Subcutaneous adipose tissue (tissue), 4 donors: ENCODE results near the gene FGGY. TPM values are rescaled to one million over a fixed set of nuclear protein-coding genes. Genes with fewer than 3 reads are reported as not detected.

Experiments used
- CTCF ChIP-seq: fragments of 450-650 bp; IDR thresholded peaks from one replicate; pipeline ENCODE4 v1.5.1; 2016; ENCODE audit warnings: low read depth, mild to moderate bottlenecking, control low read depth, antibody characterized with exemption, moderate library complexity
- total RNA-seq, 4 donors: library from RNA; depleted of rRNA; stranded (reverse); fragments of >200 nt; gene quantifications; one replicate each; pipeline ENCODE4 v1.1.0, GENCODE V29; 2016

The FGGY gene
- total RNA-seq, 4 donors from 2014 or later, result 7.8 to 19.2 (median 12.5) TPM

GRCh38 chr1:59595774-59596173 is 298.9 kb downstream of the FGGY start:
- TF ChIP-seq CTCF, result no peak

- no peak for TF ChIP-seq CTCF
Observed at GRCh38 chr1:59596432-59596831, 299.5 kb downstream of the FGGY start.

GRCh38 chr1:59596956-59597355 is 300.1 kb downstream of the FGGY start:
- TF ChIP-seq CTCF, result no peak

- TF ChIP-seq CTCF, result no peak
Observed at GRCh38 chr1:59597420-59598119, 300.7 kb downstream of the FGGY start.

- no peak for TF ChIP-seq CTCF
Observed at GRCh38 chr1:59598120-59598440, 301.2 kb downstream of the FGGY start.

GRCh38 chr1:59601041-59601441 is 304.1 kb downstream of the FGGY start:
- no peak for TF ChIP-seq CTCF

GRCh38 chr1:59601811-59602210 is 304.9 kb downstream of the FGGY start:
- TF ChIP-seq CTCF, result no peak
